Right cardiac atrium (tissue), 5 donors: Measurements from ENCODE around the gene CBLC. TPM values are rescaled to one million over a fixed set of nuclear protein-coding genes. Genes with fewer than 3 reads are reported as not detected.
A peak's percentile ranks its signal among the peaks of the same experiment; 100 is the strongest.

Experiments used
- ATAC-seq, 2 donors: fragments of 200-7000 bp; cut with Tn5 transposase; one replicate each; pipeline versions ENCODE4 v1.8.0 to v1.9.1; 2020; ENCODE audit warnings: moderate library complexity in 2 of 2, mild to moderate bottlenecking in 1 of 2
- DNase-seq, 3 donors: peaks; one replicate each; pipeline ENCODE4 v3.0.0-alpha.2; 2020
- H3K27ac ChIP-seq: one replicate; pipeline ENCODE4 v1.5.1; 2013; ENCODE audit warnings: mild to moderate bottlenecking, low read length, control low read depth, moderate library complexity
- H3K27me3 ChIP-seq: one replicate; pipeline ENCODE4 v1.6.1; 2013; ENCODE audit not compliant: control insufficient read depth, insufficient read depth
- H3K4me1 ChIP-seq: one replicate; pipeline ENCODE4 v1.6.1; 2013; ENCODE audit warnings: low read length; ENCODE audit not compliant: control insufficient read depth, insufficient read depth
- H3K4me3 ChIP-seq: one replicate; pipeline ENCODE4 v1.5.1; 2013; ENCODE audit warnings: low read length, control low read depth
- H3K9me3 ChIP-seq: one replicate; pipeline ENCODE4 v1.6.1; 2013; ENCODE audit warnings: low read length; ENCODE audit not compliant: control insufficient read depth
- WGBS: extraction: QIAGEN DNeasy Blood & Tissue Kit; methylation state at CpG from one replicate; pipeline ENCODE4 v1.1.7; 2013; 5-methylcytosine and 5-hydroxymethylcytosine counted together
- intact Hi-C, 4 donors: fragments of 100-400 bp; cut with DNase I; formaldehyde crosslinking; loops; one replicate each; pipeline versions ENCODE4 v1.11.0 to v1.14.0; 2022 to 2023
- polyA plus RNA-seq: library from polyadenylated mRNA; stranded (reverse); fragments of 200-250 nt; gene quantifications from one replicate; pipeline ENCODE4 v1.2.3, GENCODE V29; 2013
- total RNA-seq, 4 donors: library from RNA; stranded (reverse); fragmentation: NEBNext Ultra II Directional; extraction: Animal tissue kit (Norgen Biotek cat#: 25700); gene quantifications; one replicate each; pipeline ENCODE4 v1.2.1, GENCODE V29; 2021
- donor health status: healthy with polysubstance abuse.
- donor health status: DM: no; HTN: yes; CAD: no.
- donor health status: DM: no; HTN: no; CAD: no.
- donor health status: DM: no; HTN: yes; CAD: no; lungs with severe emphysema.
- donor health status: DM: yes; HTN: yes; CAD: no.

CBLC gene
- total and polyA plus RNA-seq, 5 donors: not detected

GRCh38 chr19:44738603-44739558 is 38.8 kb upstream of the CBLC start:
- ATAC-seq (no peak), DNase-seq (peak in 2 of 3 donors; percentile 50 to 61)
- Histone ChIP-seq H3K4me1 (peaks cover 9% of the 10 kb centered on the region), H3K4me3 (no peak overlapping the region), H3K27me3 (no peaks in the 10 kb centered on the region), H3K9me3 (no peaks in the 10 kb centered on the region), H3K27ac (no peak overlapping the region)
- WGBS: 66% methylated on average over 11 of the region's 11 CpGs
- intact Hi-C loops: no loop called here

- no peak overlapping the region for H3K27ac ChIP-seq
- intact Hi-C loops: no loop called here
- no peak for ATAC-seq
- DNase-seq: peak in 1 of 3 donors; percentile 20
- no peaks in the 10 kb centered on the region for H3K9me3 ChIP-seq
- WGBS: 51% methylated on average over 3 of the region's 3 CpGs
- no peaks in the 10 kb centered on the region for H3K27me3 ChIP-seq
- H3K4me1 ChIP-seq: peaks cover 13% of the 10 kb centered on the region
- no peak overlapping the region for H3K4me3 ChIP-seq
These were observed 37.3 kb upstream of the CBLC start for GRCh38 chr19:44740351-44740824.

GRCh38 chr19:44741258-44741731 is 36.4 kb upstream of the CBLC start:
- peaks cover 17% of the 10 kb centered on the region for H3K4me1 ChIP-seq
- no peaks in the 10 kb centered on the region for H3K27me3 ChIP-seq
- no peak for ATAC-seq

GRCh38 chr19:44741841-44742329 is 35.8 kb upstream of the CBLC start:
- peaks cover 19% of the 10 kb centered on the region for H3K4me1 ChIP-seq
- H3K27me3 ChIP-seq: no peaks in the 10 kb centered on the region
- no peak overlapping the region for H3K4me3 ChIP-seq
- intact Hi-C loops: no loop called here
- H3K27ac ChIP-seq: peak overlapping the region; percentile 75
- no peaks in the 10 kb centered on the region for H3K9me3 ChIP-seq
- ATAC-seq (peak; percentile 94 to 96), DNase-seq (peak; percentile 99)
- 2% methylated on average over 13 of the region's 13 CpGs for WGBS

More at GRCh38 chr19:44741258-44741731, 36.4 kb upstream of the CBLC start:
- Histone ChIP-seq H3K9me3 (no peaks in the 10 kb centered on the region), H3K27ac (peak overlapping the region; percentile 94), H3K4me3 (no peak overlapping the region)
- peak in 1 of 3 donors; percentile 52 for DNase-seq
- 50% methylated on average over 6 of the region's 6 CpGs for WGBS
- intact Hi-C loops: no loop called here

GRCh38 chr19:44742330-44743061 is 35.2 kb upstream of the CBLC start:
- H3K4me3 ChIP-seq: no peak overlapping the region
- WGBS: 59% methylated on average over 20 of the region's 20 CpGs
- peaks cover 18% of the 10 kb centered on the region for H3K4me1 ChIP-seq
- H3K27ac ChIP-seq: peak overlapping the region; percentile 75
- intact Hi-C loops: no loop called here
- no peaks in the 10 kb centered on the region for H3K27me3 ChIP-seq
- DNase-seq (peak in 1 of 3 donors; percentile 61), ATAC-seq (peak in 1 of 2 donors; percentile 2)
- H3K9me3 ChIP-seq: no peaks in the 10 kb centered on the region

- intact Hi-C loops: no loop called here
- Histone ChIP-seq H3K27ac (peak overlapping the region; percentile 79), H3K4me3 (no peak overlapping the region), H3K27me3 (no peaks in the 10 kb centered on the region), H3K4me1 (peaks cover 17% of the 10 kb centered on the region), H3K9me3 (no peaks in the 10 kb centered on the region)
- DNase-seq (no peak), ATAC-seq (no peak)
- WGBS: 58% methylated on average over 3 of the region's 3 CpGs
These were observed 32.8 kb upstream of the CBLC start for GRCh38 chr19:44744871-44745332.

- WGBS: 26% methylated on average over 10 of the region's 10 CpGs
- H3K4me1 ChIP-seq: peaks cover 19% of the 10 kb centered on the region
- H3K27me3 ChIP-seq: no peaks in the 10 kb centered on the region
- peak overlapping the region; percentile 79 for H3K27ac ChIP-seq
- intact Hi-C loops: no loop called here
- no peak overlapping the region for H3K4me3 ChIP-seq
- DNase-seq (peak; percentile 89 to 94 (median 92)), ATAC-seq (peak; percentile 47 to 54)
- H3K9me3 ChIP-seq: no peaks in the 10 kb centered on the region
These were observed 32.3 kb upstream of the CBLC start for GRCh38 chr19:44745341-44745831.

GRCh38 chr19:44745887-44746600 is 31.6 kb upstream of the CBLC start:
- Histone ChIP-seq H3K27me3 (no peaks in the 10 kb centered on the region), H3K9me3 (no peaks in the 10 kb centered on the region), H3K4me3 (no peak overlapping the region), H3K27ac (peak overlapping the region; percentile 76), H3K4me1 (peaks cover 24% of the 10 kb centered on the region)
- ATAC-seq: no peak
- intact Hi-C loops: no loop called here
- 82% methylated on average over 4 of the region's 4 CpGs for WGBS
- DNase-seq: no peak

GRCh38 chr19:44746616-44746945 is 31.1 kb upstream of the CBLC start:
- WGBS: 64% methylated on average over 5 of the region's 5 CpGs
- no peak overlapping the region for H3K4me3 ChIP-seq
- H3K27ac ChIP-seq: peak overlapping the region; percentile 59
- no peaks in the 10 kb centered on the region for H3K27me3 ChIP-seq
- ATAC-seq: no peak
- peaks cover 23% of the 10 kb centered on the region for H3K4me1 ChIP-seq
- no peaks in the 10 kb centered on the region for H3K9me3 ChIP-seq
- intact Hi-C loops: no loop called here
- DNase-seq: no peak
